ENCODE measurements around the gene CYB5R4.

- TF ChIP-seq ZNF761 (CRISPR knock-in tag; conservative IDR thresholded peaks at IDR 0.05), result no peak
- no peak for TF ChIP-seq NFYC (CRISPR knock-in tag; IDR thresholded peaks at IDR 0.05)
- TF ChIP-seq, protein P1, sequence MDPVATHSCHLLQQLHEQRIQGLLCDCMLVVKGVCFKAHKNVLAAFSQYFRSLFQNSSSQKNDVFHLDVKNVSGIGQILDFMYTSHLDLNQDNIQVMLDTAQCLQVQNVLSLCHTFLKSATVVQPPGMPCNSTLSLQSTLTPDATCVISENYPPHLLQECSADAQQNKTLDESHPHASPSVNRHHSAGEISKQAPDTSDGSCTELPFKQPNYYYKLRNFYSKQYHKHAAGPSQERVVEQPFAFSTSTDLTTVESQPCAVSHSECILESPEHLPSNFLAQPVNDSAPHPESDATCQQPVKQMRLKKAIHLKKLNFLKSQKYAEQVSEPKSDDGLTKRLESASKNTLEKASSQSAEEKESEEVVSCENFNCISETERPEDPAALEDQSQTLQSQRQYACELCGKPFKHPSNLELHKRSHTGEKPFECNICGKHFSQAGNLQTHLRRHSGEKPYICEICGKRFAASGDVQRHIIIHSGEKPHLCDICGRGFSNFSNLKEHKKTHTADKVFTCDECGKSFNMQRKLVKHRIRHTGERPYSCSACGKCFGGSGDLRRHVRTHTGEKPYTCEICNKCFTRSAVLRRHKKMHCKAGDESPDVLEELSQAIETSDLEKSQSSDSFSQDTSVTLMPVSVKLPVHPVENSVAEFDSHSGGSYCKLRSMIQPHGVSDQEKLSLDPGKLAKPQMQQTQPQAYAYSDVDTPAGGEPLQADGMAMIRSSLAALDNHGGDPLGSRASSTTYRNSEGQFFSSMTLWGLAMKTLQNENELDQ (CRISPR knock-in tag; IDR thresholded peaks at IDR 0.05; ENCODE audit: borderline replicate concordance), result no peak
- no peak for TF ChIP-seq RFX5 (IDR thresholded peaks at IDR 0.05; ENCODE audit: low read depth, low read length)
Observed at GRCh38 chr6:83952830-83953229, 93.3 kb downstream of the CYB5R4 start.

Data from HepG2 (cell line).